GM18508 (cell line): ENCODE data around the gene SSH3.

ENCODE experiments used
- ATAC-seq: cut with Tn5 transposase; IDR thresholded peaks from one replicate; pipeline ENCODE4 v1.9.1; 2021; ENCODE audit warnings: moderate number of reproducible peaks; ENCODE audit not compliant: insufficient read depth, unreplicated experiment

SSH3 gene

GRCh38 chr11:67279589-67280340, 23.6 kb upstream of the SSH3 start:
- ATAC-seq, result no peak

GRCh38 chr11:67280341-67280787, 23.0 kb upstream of the SSH3 start:
- ATAC-seq, result no peak

- ATAC-seq, result no peak
These were observed 22.4 kb upstream of the SSH3 start for GRCh38 chr11:67280788-67281551.

- no peak for ATAC-seq
These were observed 21.7 kb upstream of the SSH3 start for GRCh38 chr11:67281552-67282150.

- no peak for ATAC-seq
These were observed 21.0 kb upstream of the SSH3 start for GRCh38 chr11:67282155-67282875.

GRCh38 chr11:67282876-67283371, 20.4 kb upstream of the SSH3 start:
- no peak for ATAC-seq

GRCh38 chr11:67283481-67283963, 19.8 kb upstream of the SSH3 start:
- ATAC-seq, result no peak

GRCh38 chr11:67284811-67285540, 18.4 kb upstream of the SSH3 start:
- no peak for ATAC-seq

GRCh38 chr11:67285541-67286498, 17.5 kb upstream of the SSH3 start:
- ATAC-seq, result no peak

- ATAC-seq, result no peak
These were observed 16.6 kb upstream of the SSH3 start for GRCh38 chr11:67286621-67287333.

- ATAC-seq, result no peak
These were observed 15.8 kb upstream of the SSH3 start for GRCh38 chr11:67287355-67288197.

- ATAC-seq, result no peak
These were observed 15.2 kb upstream of the SSH3 start for GRCh38 chr11:67288198-67288451.

GRCh38 chr11:67288452-67289225, 14.7 kb upstream of the SSH3 start:
- no peak for ATAC-seq

GRCh38 chr11:67289226-67289650, 14.1 kb upstream of the SSH3 start, which contains the start of gene ANKRD13D:
TSS of gene ANKRD13D (plus strand) at chr11:67289303. CDS start at chr11:67289461, 158 bp downstream.
- ATAC-seq, result no peak

GRCh38 chr11:67289651-67290479, 13.5 kb upstream of the SSH3 start:
- no peak for ATAC-seq

- no peak for ATAC-seq
These were observed 12.5 kb upstream of the SSH3 start for GRCh38 chr11:67290801-67291200.
